Stimulated activated CD4-positive, alpha-beta T cell treated with anti-CD3 and anti-CD28 coated beads, TNF-alpha, amount 100 ng/mL, for 24 hours (primary cell): ENCODE data around the gene RIC1.
"Not testable (repeated sequence)": the region's sequence is repeated elsewhere in the genome, so short reads cannot be mapped to it uniquely, and the experiment has no call there.

Source experiments
- DNase-seq, 3 experiments: peaks; one replicate each; pipeline ENCODE4 v3.0.0-alpha.2; 2020; ENCODE audit warnings: low read depth in 3 of 3

RIC1 gene, protein sequence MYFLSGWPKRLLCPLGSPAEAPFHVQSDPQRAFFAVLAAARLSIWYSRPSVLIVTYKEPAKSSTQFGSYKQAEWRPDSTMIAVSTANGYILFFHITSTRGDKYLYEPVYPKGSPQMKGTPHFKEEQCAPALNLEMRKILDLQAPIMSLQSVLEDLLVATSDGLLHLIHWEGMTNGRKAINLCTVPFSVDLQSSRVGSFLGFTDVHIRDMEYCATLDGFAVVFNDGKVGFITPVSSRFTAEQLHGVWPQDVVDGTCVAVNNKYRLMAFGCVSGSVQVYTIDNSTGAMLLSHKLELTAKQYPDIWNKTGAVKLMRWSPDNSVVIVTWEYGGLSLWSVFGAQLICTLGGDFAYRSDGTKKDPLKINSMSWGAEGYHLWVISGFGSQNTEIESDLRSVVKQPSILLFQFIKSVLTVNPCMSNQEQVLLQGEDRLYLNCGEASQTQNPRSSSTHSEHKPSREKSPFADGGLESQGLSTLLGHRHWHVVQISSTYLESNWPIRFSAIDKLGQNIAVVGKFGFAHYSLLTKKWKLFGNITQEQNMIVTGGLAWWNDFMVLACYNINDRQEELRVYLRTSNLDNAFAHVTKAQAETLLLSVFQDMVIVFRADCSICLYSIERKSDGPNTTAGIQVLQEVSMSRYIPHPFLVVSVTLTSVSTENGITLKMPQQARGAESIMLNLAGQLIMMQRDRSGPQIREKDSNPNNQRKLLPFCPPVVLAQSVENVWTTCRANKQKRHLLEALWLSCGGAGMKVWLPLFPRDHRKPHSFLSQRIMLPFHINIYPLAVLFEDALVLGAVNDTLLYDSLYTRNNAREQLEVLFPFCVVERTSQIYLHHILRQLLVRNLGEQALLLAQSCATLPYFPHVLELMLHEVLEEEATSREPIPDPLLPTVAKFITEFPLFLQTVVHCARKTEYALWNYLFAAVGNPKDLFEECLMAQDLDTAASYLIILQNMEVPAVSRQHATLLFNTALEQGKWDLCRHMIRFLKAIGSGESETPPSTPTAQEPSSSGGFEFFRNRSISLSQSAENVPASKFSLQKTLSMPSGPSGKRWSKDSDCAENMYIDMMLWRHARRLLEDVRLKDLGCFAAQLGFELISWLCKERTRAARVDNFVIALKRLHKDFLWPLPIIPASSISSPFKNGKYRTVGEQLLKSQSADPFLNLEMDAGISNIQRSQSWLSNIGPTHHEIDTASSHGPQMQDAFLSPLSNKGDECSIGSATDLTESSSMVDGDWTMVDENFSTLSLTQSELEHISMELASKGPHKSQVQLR (N-terminal part only)

DNA sequence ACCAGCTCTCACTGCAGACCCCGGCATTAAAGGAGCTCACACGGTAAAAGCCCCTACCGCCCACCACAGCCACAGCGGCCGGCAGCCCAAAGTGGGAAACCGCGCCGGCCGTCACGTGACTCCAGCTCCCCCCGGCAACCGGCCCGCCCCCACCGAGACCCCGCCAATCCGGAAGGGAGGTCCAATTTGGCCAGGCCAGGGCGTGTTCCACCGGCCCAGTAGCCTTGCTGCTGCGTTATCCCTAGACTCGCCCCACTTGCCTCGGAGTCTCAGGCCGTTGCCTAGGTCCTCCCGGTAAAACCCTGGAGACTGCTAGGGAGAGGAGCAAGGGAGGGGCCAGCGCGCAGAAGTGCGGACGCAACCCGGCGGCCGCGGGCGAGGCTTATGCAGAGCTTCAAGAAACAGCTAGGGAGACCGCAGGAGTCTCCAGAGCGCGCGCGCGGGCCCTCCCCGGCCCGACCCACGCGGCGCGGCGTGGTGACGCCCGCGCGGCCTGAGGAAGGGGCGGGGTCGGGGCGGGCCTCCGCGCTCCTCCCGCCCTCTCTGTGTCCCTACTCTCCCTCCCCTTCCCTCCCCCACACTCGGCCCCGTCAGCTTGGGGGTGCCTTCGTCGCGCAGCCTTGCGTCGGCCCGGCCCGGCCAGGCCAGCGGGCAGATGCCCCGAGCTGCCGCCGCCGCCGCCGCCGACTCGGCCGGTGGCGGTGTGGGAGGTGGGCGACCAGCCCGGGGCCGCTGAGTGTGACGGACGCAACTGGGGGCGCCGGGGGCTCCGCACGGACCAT is at the start of gene RIC1:
Gene RIC1, plus strand, starts transcription at position 578 of the 782 bp plus-strand sequence. Its CDS starts 203 bp downstream, at position 781.
- peak; percentile 73 to 87 (median 74) for DNase-seq

DNA sequence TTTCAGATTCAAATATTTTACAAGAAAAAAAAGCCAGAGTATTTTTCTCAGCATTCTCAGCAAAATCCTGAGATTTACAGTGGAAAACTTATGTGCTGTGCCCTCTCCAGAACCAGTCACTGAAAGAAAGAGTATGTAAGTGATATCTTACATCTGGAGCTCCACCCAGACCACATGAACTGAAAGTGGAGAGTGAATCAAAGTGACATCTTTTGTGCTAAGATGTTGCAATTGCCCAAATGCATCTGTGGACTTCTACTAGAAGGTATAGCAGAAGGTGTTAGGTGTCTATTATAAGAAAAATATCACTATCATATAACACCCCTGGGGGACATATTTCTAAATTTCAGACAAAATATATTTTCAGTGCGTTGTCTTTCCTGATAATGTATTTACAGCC is 49.0 kb upstream of the RIC1 start:
- DNase-seq = no peak

DNA sequence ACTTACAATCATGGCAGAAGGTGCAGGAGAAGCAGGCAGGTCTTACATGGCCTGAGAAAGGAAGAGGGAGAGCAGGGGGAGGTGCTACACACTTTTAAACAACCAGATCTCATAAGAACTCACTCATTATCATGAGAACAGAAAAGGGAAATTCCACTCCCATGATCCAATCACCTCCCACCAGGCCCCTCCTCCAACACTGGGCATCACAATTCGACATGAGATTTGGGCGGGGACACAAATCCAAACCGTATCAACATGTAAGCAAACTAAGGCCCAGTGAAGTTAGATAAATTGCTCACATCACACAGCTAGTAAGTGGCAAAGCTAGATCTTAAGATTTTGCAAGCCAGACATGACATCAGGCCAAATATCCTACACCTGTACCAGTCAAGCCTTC is 48.3 kb upstream of the RIC1 start:
- no peak for DNase-seq

DNA sequence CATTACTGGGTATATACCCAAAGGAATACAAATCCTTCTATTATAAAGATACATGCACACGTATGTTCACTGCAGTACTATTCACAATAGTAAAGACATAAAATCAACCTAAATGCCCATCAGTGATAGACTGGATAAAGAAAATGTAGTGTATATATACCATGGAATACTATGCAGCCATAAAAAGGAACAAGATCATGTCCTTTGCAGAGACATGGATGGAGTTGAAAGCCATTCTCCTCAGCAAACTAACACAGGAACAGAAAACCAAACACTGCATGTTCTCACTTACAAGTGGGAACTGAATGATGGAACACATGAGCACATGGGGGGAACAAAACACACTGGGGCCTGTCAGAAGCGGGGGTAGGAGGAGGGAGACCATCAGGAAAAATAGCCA is 47.2 kb upstream of the RIC1 start:
- not testable (repeated sequence) for DNase-seq

DNA sequence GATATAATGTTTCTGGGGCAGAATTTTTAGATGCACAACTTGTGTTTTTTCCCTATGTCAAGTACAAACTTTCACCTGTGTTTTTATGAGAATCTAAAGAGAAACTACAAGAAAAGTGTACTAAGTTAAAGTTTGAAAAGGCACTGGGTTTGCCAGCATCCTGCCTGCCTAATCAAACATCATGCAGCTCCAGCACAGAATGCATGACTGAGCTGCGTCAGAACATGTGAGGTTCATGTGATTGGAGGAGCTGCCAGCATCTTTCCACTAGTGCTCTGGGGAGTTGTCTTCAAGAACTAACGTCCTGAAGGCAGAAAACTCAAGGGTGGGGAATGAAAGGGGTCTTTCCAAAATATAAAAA is 46.1 kb upstream of the RIC1 start:
- no peak for DNase-seq

DNA sequence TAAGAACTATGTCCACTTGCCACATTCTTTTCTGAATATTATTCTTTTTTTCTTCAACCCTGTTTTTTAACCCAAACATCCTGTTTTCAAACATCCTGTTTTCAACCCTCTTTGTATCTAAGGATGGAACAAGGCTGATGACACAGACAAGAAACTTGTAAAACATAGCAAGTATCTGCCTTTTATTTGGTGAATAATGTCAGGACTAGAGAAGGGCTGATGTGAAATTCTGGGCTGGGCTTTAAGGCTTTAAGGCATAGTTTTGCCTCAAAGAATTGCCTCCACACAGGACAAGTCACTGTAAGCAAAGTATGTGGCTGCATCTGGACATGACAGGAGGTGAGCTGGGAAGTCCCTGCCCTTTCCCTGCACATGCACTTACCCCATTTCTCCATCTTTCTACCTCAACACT is 42.5 kb upstream of the RIC1 start:
- DNase-seq = no peak

DNA sequence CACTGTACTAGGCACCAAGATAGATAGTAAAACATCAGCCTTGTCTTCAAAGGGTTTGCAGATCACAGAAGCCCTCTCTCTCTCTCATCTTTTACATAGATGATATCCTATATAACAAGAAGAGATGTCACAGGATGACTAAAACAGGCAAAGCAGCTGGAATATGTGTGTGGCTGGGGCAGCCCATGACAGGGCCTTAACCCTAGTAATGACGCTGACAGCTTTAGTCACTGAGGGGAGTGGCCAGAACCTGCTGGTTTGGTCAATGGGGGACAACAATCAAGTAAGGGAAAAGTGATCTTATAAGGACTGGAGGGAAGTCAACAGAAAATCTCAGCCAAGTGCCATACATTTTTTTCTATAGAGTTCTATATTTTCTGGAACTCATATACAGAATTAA is 41.9 kb upstream of the RIC1 start:
- DNase-seq = peak in 1 of 3 experiments; percentile 46

DNA sequence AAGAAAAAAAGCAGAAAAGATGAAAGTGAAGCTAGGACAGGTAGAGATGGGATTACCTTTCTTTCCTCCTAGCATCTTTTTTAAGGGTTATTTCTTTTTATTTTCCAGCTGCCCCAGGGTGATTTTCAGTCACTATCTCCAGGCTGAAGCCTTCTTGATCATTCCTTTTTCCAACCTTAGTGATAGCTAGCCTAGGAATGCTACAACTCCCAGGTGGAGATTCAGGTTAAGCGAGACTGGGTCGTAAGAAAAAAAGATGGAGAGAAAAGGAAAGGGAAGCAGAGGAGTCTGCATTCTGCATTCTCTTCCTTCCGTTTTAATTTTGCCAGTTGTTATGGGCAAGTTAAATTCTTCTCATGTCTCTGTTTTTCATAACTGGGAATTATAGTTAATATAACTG is 36.7 kb upstream of the RIC1 start:
- DNase-seq = no peak

DNA sequence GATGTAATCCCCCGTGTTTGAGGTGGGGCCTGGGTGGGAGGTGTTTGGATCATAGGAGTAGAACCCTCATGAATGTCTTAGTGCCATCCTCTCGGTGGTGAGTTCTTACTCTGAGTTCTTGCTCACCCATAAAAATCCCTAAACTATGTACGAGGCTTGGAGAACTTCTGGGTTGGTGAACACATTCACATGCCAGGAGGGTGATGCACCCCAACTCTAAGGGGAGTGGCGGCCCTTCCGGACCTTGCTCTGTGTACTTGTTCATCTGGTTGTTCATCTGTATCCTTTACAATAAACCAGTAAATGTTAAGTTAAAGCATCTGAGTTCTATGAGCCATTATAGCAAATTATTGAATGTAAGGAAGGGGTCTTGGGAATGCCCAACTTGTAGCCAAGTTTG is 36.0 kb upstream of the RIC1 start:
- no peak for DNase-seq

DNA sequence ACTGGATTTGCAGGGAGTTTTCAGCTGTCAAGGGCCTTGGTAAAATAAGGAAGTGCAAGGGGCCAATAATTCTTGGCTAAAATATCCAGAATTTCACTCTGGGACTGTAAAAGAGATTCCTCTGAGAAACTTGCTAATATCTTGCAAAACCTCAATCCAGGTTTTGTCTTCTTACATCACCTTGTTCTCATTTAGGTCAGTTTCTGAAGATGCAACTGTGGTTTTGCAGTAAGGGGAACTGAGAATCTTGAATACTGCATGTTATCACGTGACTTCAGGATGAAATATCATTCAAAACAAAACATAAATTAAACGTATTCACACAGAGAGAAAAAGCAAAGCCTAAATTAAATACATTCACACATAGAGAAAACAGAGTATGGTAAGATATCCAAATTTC is 35.0 kb upstream of the RIC1 start:
- no peak for DNase-seq

DNA sequence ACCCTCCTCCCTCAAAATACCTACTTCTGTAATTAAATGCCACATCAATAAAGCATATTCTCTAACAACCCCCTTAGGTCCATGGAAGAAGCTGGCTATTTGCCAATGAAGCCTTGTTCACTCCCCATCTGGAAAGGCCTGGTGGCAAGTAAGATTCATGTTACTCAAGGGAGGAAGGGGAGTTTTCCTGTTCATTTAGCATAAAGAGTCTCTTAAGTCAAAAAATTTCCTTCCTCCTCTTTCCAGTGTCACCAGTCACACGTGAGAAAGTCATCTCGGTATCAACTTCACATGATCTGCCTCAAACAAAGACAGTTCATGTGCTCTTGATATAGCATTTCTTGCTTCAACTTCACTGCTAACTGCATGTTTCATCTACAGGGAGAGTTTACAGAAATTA is 32.7 kb upstream of the RIC1 start:
- no peak for DNase-seq

DNA sequence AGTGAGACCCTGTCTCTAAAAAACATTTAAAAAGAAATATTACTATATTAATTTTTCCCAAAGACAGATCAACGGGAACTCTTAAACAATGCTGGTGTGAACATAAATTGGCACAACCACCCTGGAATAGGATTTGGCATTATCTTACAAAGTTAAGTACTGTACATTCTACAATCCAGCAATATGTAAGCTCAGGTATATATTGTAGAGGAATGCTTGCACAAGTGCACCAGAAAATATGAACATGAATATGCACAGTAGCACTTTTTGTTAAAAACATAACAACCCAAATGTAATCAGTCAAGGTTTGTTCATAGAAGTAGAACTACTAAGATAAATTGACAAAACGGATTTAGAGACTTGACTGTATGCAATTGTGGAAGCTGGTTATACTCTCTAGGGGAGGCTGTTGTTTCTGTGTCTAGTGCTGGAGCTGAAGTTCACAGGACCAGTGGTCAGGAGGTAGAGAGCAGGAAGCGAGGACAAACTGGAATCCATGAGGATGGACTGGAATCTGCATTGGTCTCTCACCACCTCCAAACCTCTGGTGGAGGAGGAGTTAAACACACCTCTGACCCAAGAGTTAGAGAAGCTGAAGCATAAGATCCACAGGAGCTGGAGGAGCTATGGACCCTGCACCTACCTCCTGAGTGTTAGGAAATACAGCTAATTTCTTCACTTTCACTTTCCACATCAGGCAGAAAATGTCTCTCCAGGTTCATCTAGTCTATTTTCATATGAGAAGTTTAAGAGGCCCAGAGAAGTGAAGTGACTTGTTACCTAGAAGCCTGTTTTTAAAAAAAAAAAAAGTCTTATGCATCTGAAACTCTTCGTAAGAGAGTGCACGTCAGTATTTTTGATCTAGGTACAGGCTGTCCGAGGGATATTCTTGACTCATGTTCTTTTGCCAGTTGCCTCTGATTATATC is 20.3 kb upstream of the RIC1 start:
- no peak for DNase-seq

DNA sequence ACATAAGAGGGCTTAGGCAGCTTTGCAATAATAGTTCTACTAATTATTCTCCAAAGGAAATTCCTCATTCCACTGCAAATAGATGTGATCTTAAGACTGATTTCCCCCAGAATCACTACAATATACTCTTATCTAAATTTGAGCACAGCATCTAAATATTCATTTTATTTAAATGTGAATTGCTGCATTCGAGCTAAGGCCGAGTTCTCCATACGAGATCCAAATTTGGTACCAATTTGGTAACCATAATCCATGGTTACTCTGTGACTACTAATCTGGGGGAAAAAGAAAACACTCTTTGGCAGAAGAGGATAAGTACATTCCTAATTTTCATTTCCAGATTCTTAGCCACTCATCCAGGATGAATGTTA is 19.7 kb upstream of the RIC1 start:
- DNase-seq = no peak

DNA sequence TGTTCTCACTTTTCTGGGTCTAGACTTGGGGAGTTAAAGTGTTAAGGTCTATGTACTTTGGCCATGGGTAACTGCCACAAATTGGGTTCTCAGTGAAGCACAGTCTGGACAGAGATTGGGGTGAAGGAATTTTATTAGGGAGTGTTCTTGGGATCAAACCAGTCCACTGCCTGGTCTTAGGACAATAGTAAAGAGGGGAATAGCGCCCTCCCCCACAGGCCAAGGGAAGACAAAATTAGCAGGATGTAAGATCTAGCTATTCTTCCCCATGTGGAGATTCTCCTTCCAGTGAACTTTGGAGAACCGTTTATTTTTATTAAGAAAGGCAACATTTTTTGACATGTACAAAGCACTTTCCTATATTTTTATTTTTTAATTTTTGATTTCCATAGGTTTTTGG is 18.4 kb upstream of the RIC1 start:
- no peak for DNase-seq

DNA sequence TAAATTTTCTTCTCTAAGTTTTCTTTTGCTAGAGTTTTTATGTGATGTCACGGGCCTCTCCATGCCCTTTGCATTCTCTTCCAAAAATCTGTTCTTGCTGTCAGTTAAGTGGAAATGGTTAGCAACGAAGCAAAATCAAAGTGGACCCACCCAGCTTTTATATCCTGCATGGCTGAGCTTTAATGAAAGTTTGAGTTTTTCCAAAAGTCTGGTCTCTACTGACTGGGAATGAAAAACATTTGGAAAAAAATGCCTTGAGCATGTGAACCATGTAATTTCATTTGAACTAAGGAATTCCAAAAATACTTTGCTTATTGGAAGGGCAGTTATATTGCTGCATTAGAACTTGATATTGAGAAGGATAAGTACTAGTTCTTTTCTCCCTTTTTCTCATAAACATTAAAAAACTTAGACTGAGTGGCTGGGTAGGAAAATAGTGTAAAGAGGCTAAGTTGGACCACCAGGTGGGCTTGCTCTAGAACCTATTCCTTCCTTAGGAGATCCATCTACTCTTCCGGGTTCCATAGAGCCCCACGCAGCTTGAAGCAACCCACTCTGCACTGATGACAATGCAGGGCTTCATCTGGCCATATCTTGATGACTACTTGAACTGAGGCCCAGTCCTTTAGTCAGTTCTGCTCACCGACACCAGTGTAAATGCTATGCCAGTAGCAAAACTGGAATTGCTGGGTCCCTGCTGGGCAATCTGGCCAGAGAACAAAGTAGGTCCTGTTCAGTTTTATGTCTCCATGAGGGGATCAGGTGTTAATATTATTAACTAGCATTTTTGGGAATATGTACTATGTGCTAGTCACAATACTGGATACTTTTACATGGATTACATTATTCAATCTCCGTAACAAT is 17.4 kb upstream of the RIC1 start:
- no peak for DNase-seq

DNA sequence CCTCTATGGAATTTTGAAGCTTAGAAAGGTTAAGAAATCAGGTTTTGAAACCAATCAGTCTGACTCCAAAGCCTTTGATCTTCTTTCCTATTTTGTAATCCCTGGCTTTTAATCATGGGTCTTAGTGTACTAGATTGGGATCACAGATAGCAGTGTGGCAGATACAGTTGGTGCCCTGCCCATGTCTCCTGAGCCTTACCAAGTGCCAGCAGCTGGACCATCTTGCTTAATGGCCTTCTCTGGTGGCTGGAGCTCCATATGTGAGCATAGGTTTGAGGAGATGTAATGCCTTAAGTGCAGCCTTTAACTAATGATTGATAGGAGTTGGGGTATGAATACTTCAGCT is 16.7 kb upstream of the RIC1 start:
- no peak for DNase-seq

DNA sequence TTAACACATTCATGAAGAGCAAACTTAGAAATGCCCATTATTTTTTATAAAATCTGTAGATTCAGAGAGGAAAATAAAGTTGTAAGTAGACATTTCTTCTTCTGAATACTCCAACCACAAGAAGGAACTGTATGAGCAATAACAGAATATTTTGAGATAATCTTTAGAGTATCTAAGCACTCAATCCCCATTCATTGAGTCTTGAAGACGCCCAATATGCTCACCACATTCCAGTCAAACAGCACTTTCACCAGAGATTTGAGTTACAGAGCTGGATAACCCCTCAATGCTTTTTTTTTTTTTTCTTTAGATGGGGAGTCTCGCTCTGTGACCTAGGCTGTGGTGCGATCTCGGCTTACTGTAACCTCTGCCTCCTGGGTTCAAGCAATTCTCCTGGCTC is 14.7 kb upstream of the RIC1 start:
- no peak for DNase-seq

DNA sequence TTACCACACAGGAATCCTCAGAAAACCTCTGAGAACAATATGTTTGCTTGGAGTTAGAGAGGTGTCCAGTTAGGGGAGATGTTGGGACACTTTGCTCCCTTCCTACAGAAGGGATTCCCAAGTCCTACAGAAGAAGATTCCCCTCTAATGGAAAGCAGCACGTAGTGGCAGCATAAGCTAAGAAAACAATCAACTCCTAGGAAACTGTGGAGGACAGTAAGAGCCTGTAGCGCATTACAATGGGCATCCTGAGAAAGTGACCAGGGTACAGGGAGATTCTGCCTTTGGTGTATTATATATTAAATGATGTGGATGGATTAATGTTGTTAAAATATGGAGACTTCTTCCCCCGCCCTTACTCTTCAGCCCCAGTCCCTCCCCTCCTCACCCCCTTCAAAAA is 13.9 kb upstream of the RIC1 start:
- DNase-seq = no peak

DNA sequence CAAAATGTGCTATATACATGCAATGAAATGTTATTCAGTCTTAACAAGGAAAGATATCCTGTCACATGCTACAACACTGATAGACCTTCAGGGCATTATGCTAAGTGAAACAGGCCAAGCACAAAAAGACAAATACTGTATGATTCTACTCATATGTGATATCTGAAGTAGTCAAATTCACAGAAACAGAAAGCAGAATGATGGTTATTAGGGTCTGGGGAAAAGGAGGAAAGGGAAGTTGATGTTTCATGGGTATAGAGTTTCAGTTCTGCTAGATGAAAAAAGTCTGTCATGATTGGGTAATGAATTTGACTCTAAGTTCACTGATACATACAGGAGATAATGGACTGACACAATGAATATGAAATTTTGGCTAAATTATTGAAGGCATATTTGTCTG is 11.2 kb upstream of the RIC1 start:
- DNase-seq = no peak

DNA sequence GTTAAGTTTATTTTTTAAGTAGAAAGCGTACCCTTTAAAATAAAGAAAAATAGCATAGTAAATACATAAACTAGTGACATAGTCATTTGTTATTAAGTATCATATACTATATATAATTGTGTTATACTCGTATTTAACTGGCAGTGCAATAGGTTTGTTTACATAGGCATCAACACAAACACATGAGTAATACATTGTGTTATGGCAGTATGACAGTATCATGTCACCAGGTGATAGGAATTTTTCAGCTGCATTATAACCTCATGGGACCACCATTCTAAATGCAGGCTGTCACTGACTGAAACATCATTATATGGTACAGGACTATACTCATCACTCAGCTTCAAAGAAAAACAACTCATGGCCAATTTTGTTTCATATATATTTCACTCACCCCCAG is 8.4 kb upstream of the RIC1 start:
- DNase-seq = no peak
